Measurements from ENCODE around the gene SASH1.
"Not testable (repeated sequence)": the region's sequence is repeated elsewhere in the genome, so short reads cannot be mapped to it uniquely, and the experiment has no call there.

SASH1 gene

GRCh38 chr6:148348335-148348734 is 5.7 kb downstream of the SASH1 start:
- no peak for TF ChIP-seq CTCF (conservative IDR thresholded peaks at IDR 0.05; ENCODE audit: low read depth, low read length)
- DNase-seq (ENCODE audit: low read depth), result no peak
- H3K4me3 ChIP-seq (ENCODE audit: low read length), result no peak overlapping the region

GRCh38 chr6:148348778-148349177 is 6.1 kb downstream of the SASH1 start:
- TF ChIP-seq CTCF (conservative IDR thresholded peaks at IDR 0.05; ENCODE audit: low read depth, low read length), result no peak
- no peak for DNase-seq (ENCODE audit: low read depth)
- no peak overlapping the region for H3K4me3 ChIP-seq (ENCODE audit: low read length)

- no peak overlapping the region for H3K4me3 ChIP-seq (ENCODE audit: low read length)
- no peak for TF ChIP-seq CTCF (conservative IDR thresholded peaks at IDR 0.05; ENCODE audit: low read depth, low read length)
- no peak for DNase-seq (ENCODE audit: low read depth)
Observed at GRCh38 chr6:148349466-148349865, 6.8 kb downstream of the SASH1 start.

GRCh38 chr6:148351309-148351708 is 8.7 kb downstream of the SASH1 start:
- no peak overlapping the region for H3K4me3 ChIP-seq (ENCODE audit: low read length)
- DNase-seq (ENCODE audit: low read depth), result no peak
- TF ChIP-seq CTCF (conservative IDR thresholded peaks at IDR 0.05; ENCODE audit: low read depth, low read length), result no peak

- not testable (repeated sequence) for DNase-seq (ENCODE audit: low read depth); H3K4me3 ChIP-seq (ENCODE audit: low read length)
Observed at GRCh38 chr6:148352421-148352820, 9.8 kb downstream of the SASH1 start.

- H3K4me3 ChIP-seq (ENCODE audit: low read length), result no peak overlapping the region
- no peak for DNase-seq (ENCODE audit: low read depth)
- no peak for TF ChIP-seq CTCF (conservative IDR thresholded peaks at IDR 0.05; ENCODE audit: low read depth, low read length)
Observed at GRCh38 chr6:148358196-148358785, 15.7 kb downstream of the SASH1 start.

GRCh38 chr6:148359228-148359627 is 16.6 kb downstream of the SASH1 start:
- TF ChIP-seq CTCF (conservative IDR thresholded peaks at IDR 0.05; ENCODE audit: low read depth, low read length), result no peak
- H3K4me3 ChIP-seq (ENCODE audit: low read length), result no peak overlapping the region
- DNase-seq (ENCODE audit: low read depth), result no peak
